ENCODE data around the gene PNPLA6. TPM values are rescaled to one million over a fixed set of nuclear protein-coding genes. Genes with fewer than 3 reads are reported as not detected.
"Not testable (repeated sequence)": the region's sequence is repeated elsewhere in the genome, so short reads cannot be mapped to it uniquely, and the experiment has no call there.

Gene PNPLA6
- total RNA-seq, 1 donor from 2014 or later: 41.9 TPM

- intact Hi-C loops (cut with DNase I): no loop called here
- no peak for DNase-seq (ENCODE audit: low spot score)
These were observed 7.4 kb upstream of the PNPLA6 start for GRCh38 chr19:7528192-7528519.

DNA sequence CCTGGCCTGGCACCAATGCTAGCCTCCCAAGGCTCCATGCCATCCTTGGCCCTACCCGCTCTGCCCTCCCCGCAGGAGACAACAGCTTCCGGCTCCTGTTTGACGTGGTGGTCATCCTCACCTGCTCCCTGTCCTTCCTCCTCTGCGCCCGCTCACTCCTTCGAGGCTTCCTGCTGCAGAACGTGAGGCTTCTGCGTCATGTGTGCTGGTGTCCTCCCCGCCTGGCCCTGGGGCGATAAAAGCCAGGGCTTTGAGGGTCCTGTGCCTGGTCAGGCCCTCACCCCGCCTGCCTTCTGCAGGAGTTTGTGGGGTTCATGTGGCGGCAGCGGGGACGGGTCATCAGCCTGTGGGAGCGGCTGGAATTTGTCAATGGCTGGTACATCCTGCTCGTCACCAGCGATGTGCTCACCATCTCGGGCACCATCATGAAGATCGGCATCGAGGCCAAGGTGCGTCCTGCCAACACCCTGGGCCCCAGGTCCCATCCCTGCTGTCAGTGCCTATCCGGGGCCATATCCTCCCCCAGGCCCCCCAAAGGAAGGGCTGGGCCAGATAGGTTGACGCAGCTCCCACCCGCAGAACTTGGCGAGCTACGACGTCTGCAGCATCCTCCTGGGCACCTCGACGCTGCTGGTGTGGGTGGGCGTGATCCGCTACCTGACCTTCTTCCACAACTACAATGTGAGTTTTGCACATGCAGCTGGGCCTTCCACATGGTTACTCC is 6.8 kb upstream of the PNPLA6 start:
- no peak for DNase-seq (ENCODE audit: low spot score)
- intact Hi-C loops (cut with DNase I): no loop called here

DNA sequence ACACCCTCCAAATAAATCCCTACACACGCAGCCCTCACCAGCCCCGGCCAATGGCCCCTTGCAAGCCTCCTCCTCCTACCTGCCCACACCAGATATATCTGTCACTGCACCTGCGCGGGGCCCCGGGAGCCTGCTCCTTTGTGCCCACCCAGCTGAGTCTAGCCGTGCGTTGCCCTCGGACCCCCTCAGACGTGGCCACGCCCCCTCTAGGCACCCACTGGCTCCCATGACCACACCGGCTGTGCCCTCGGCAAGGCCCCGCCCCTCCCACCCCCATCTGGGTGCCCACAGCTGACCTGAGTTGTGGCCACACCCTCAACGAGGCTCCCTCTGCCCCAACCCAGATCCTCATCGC is 6.3 kb upstream of the PNPLA6 start:
- DNase-seq (ENCODE audit: low spot score): no peak
- intact Hi-C loops (cut with DNase I): no loop called here

DNA sequence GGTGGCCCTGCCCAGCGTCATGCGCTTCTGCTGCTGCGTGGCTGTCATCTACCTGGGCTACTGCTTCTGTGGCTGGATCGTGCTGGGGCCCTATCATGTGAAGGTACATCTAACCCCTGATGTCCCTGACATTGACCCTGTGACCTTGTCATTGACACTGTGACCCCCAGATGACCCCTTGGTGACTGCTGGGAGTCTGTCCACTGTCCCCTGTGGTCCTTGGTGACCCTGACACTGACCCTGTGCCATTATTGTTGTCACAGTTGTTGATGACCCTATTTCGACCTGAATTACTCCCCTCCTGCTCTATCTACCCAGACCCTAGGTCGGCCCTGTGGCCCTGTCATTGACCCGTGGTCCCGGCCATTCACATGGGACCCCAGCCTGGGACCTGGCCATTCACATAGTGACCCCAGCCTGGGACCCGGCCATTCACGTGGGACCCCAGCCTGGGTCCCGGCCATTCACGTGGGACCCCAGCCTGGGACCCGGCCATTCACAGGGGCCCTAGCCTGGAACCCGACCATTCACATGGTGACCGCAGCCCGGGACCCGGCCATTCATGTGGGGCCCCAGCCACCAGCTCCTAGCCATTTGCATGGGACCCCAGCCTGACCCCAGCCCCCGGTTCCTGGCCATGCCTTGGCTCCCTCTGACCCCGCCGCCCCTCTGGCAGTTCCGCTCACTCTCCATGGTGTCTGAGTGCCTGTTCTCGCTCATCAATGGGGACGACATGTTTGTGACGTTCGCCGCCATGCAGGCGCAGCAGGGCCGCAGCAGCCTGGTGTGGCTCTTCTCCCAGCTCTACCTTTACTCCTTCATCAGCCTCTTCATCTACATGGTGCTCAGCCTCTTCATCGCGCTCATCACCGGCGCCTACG is 5.7 kb upstream of the PNPLA6 start:
- DNase-seq (ENCODE audit: low spot score): no peak
- intact Hi-C loops (cut with DNase I): no loop called here

DNA sequence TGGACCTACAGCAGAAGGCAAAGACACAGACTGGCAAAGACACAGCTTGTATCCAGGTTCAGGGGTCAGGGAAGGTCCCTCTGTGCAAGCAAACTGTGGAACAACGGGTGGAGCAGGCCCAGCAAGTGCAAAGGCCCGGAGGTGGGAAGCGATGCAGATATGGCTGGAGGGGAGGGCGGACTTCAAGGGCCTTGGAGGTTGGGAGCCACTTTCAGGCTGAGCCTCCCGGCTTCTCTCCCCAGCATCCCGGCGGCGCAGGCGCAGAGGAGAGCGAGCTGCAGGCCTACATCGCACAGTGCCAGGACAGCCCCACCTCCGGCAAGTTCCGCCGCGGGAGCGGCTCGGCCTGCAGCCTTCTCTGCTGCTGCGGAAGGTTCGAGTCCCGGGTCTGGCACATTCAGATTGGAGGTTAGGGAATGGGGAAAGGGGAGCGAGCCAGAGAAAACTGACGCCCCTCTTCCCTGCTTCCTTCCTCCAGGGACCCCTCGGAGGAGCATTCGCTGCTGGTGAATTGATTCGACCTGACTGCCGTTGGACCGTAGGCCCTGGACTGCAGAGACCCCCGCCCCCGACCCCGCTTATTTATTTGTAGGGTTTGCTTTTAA is 2.1 kb upstream of the PNPLA6 start:
- DNase-seq (ENCODE audit: low spot score): peak; percentile 87
- intact Hi-C loops (cut with DNase I): no loop called here

DNA sequence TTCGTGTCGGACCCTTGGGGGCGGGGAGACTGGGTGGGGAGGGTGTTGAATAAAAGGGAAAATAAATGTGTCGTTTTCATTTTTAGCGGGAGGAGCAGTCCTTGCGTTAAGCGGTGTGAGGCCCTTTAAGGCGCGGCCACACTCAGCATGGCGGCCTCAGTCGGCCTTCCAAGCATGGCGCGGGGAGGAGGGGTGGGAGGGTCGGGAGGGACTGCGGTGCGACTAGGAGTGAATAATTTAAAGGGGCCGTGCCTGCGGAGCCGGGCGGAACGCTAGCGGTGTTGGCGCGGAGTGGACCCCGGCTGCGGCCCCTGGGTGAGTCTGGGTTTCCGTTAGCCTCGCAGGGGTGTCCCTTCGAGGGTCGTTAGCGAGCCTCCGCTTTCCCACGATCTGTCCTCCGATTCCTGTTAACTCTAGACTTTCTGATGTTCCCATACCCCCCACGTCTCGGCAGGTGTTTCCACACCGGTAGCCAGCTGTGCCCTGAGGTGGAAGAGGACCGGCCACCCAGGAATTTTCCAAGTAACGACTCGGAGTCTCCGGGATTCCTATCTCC is 1.5 kb upstream of the PNPLA6 start:
- DNase-seq (ENCODE audit: low spot score): peak; percentile 91
- intact Hi-C loops (cut with DNase I): loop anchor here (1.0 to 2.0 kb wide), 2 partner anchors 12 to 17 kb away; partner anchors contain the start of genes MCOLN1 and ZNF358

GRCh38 chr19:7534531-7535046 is 928 bp upstream of the PNPLA6 start:
- intact Hi-C loops (cut with DNase I): loop anchor here (1.0 to 2.0 kb wide), 3 partner anchors 12 to 18 kb away; partner anchors contain the start of genes MCOLN1 and ZNF358
- DNase-seq (ENCODE audit: low spot score): no peak

DNA sequence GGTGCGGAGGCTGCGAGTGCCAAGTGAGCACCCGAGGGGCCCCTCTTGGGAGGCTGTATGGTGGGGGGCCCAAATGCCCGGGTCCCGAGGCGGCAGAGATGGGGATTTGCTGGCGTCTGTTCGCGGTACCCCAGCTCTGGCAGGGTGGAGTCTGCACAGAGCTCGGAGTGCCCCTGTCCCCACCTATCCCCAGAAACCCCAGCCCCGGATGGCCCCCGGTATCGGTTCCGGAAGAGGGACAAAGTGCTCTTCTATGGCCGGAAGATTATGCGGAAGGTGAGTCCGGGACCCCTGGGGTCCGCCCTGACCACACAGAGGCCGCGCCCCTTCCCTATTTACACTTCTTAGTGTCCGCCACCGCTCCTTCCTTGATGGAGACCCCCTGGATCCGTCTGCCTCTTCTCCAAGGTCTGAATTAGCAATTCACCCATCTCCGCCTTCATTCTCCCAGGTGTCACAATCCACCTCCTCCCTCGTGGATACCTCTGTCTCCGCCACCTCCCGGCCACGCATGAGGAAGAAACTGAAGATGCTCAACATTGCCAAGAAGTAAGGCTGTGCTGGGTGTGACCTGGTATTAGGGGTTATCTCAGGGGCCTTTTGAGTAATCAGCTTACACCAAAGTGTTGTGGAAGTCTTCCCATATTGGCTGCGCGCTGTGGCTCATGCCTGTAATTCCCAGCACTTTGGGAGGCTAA is 630 bp downstream of the PNPLA6 start:
- intact Hi-C loops (cut with DNase I): loop anchor here (1.0 to 2.0 kb wide), 2 partner anchors 15 to 19 kb away; partner anchors contain the start of gene ZNF358
- no peak for DNase-seq (ENCODE audit: low spot score)

DNA sequence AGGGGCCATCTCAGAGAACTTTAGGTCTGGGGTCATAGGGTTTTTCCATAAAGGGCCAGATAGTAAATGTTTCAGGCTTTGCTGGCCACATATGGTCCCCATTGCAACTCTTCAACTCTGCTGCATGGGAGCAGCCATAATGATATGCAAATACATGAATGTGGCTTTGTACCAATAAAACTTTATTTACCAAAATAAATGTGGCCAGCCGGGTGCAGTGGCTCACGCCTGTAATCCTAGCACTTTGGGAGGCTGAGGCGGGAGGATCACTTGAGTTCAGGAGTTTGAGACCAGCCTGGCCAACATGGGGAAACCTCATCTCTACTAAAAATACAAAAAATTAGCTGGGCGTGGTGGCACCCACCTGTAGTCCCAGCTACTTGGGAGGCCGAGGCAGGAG is 3.5 kb downstream of the PNPLA6 start:
- DNase-seq (ENCODE audit: low spot score); intact Hi-C loops (cut with DNase I): not testable (repeated sequence)

- intact Hi-C loops (cut with DNase I): no loop called here
These were observed 4.4 kb downstream of the PNPLA6 start for GRCh38 chr19:7539827-7540425.

GRCh38 chr19:7540761-7541474 is 5.4 kb downstream of the PNPLA6 start:
- intact Hi-C loops (cut with DNase I): no loop called here

More at GRCh38 chr19:7539827-7540425, 4.4 kb downstream of the PNPLA6 start:
- no peak for DNase-seq (ENCODE audit: low spot score)

DNA sequence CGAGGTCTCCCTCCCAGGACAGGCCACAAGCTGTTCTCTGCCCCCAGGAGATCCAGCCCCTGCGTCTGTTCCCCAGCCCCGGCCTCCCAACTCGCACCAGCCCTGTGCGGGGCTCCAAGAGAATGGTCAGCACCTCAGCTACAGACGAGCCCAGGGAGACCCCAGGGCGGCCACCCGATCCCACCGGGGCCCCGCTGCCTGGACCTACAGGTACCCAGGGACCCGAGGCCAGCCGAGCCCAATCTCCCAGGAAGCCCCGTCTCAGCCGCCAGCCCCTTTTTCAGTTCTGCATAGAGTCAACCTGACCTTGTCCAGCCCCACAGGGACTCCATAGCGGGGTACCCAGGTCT is 5.9 kb downstream of the PNPLA6 start:
- intact Hi-C loops (cut with DNase I): no loop called here
- DNase-seq (ENCODE audit: low spot score): no peak

More at GRCh38 chr19:7540761-7541474, 5.4 kb downstream of the PNPLA6 start:
- DNase-seq (ENCODE audit: low spot score): no peak

DNA sequence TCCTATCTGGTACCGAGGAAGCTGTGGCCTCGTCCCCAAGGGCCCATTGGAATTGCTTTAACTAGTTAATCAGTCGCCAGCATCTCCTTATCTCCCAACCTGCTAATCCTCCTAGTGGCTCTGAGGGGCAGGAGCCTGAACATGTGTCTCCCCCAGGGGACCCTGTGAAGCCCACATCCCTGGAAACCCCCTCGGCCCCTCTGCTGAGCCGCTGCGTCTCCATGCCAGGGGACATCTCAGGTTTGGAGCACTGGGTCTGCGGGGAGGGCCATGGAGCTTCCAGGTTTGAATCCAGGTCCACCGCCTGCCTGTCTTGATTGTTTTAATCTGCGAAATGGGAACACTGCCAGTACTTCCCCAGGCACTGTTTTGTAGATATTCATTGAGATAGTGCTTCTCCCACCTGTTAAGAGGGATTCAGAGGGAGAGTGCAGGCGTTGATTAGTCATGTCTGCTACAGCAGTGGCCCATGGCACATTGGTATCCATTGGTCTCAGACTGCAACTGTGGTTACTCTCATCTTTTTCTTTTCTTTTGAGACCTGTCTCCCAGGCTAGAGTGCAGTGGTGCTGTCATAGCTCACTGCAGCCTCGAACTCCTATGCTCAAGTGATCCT is 6.4 kb downstream of the PNPLA6 start:
- DNase-seq (ENCODE audit: low spot score): no peak
- intact Hi-C loops (cut with DNase I): no loop called here

DNA sequence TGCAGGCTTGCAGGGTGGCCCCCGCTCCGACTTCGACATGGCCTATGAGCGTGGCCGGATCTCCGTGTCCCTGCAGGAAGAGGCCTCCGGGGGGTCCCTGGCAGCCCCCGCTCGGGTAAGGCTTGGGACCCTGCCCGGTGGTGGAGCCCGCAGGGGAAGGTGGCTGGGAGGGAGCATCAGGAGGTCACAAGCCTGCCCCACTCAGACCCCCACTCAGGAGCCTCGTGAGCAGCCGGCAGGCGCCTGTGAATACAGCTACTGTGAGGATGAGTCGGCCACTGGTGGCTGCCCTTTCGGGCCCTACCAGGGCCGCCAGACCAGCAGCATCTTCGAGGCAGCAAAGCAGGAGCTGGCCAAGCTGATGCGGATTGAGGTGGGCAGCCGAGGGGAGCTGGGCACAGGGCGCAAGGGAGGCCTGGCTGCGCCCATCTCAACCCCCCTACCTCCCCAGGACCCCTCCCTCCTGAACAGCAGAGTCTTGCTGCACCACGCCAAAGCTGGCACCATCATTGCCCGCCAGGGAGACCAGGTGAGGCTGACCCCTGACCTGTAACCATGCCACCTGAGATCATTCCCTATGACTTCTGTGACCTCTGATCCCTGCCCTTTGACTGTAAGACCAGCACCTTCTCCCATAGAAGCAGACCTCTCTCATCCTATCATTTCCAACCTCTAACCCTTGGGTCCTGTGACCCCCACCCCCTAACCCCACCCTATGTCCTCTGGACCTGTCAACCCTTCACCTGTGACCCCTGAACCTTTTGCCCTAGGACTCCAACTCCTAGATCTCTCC is 7.2 kb downstream of the PNPLA6 start:
- intact Hi-C loops (cut with DNase I): no loop called here
- DNase-seq (ENCODE audit: low spot score): no peak

- DNase-seq (ENCODE audit: low spot score): no peak
- intact Hi-C loops (cut with DNase I): no loop called here
These were observed 9.1 kb downstream of the PNPLA6 start for GRCh38 chr19:7544626-7545025.

- no peak for DNase-seq (ENCODE audit: low spot score)
- intact Hi-C loops (cut with DNase I): no loop called here
These were observed 9.8 kb downstream of the PNPLA6 start for GRCh38 chr19:7545300-7545699.

DNA sequence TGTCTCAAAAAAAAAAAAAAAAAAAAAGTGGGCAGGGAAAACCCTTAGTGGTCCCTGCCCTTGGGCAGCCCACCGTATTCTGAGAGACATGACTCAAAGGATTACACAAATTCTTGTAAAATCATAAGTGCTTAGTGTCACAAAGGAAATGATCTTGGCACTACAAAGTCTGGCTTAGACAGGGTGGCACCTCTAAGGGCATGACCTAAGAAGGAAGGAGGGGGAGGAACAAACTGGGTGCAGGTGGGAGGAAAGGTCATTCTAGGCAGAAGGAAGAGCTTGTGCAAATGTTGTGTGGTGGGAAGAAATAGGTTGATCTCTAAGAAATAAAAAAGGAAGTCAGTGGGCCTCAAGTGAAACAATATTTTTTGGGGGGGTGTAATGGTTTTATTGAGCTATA is 10.4 kb downstream of the PNPLA6 start:
- intact Hi-C loops (cut with DNase I): no loop called here
- no peak for DNase-seq (ENCODE audit: low spot score)
